DMS114 treated with DMSO at 0.1 percent for 48 hours (cell line): ENCODE results near the gene AGAP3.

Experiments used
- DNase-seq: peaks from one replicate; lab custom pipeline; 2025; ENCODE audit not compliant: unreplicated experiment; lab: John Stamatoyannopoulos, UW

Gene AGAP3

GRCh38 chr7:151134743-151135524, 48.7 kb downstream of the AGAP3 start:
- DNase-seq: no peak

GRCh38 chr7:151135525-151135845, 49.2 kb downstream of the AGAP3 start:
- no peak for DNase-seq

DNA sequence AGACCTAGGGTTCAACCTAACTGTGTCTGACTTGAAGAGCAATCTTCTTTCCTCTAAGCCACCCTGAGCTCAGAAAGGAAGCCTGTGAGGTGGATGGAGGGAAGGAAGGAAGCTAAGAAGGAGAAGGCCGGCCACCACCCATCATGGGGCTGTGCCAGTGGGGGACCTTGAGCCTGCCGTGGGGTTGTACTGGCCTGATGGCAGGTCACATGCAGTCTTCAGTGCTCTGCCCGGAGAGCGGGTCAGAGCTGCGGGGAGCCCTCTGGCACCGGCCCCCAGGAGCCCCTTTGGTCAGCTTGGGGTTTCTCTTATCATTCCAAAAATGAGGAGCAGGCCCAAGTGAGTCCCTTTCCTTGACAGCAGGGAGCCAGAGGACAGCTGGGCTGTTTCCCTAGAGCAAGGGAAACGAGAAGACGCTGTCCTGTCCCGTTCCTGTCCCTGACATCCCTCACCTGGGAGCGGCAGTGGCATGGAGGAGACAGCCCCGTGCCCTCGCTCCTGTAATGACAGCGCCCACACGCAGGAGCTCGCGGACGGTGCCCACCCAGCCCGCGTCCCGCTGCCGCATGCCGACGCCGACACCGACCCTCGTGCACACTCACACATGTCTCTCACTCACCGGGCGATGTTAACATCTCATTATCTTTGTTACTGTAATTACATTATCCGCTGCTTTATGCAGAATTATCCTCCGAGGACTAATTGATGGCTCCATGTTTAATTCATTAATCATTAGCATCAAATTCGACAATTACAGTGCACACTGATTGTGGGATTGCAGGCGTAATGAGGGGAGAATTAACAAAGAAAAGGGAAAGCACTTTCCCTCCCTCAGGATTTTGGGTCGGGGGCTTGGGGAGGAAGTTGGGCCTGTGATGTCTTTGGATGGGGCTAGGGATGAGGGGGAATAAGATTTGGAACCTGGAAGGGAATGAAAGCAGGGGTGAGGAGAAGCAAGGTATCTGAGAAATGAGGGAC, 49.9 kb downstream of the AGAP3 start:
- no peak for DNase-seq

- DNase-seq: no peak
Measured at GRCh38 chr7:151137076-151137675, 50.9 kb downstream of the AGAP3 start.

- DNase-seq: no peak
Measured at GRCh38 chr7:151137791-151138152, 51.5 kb downstream of the AGAP3 start.

DNA sequence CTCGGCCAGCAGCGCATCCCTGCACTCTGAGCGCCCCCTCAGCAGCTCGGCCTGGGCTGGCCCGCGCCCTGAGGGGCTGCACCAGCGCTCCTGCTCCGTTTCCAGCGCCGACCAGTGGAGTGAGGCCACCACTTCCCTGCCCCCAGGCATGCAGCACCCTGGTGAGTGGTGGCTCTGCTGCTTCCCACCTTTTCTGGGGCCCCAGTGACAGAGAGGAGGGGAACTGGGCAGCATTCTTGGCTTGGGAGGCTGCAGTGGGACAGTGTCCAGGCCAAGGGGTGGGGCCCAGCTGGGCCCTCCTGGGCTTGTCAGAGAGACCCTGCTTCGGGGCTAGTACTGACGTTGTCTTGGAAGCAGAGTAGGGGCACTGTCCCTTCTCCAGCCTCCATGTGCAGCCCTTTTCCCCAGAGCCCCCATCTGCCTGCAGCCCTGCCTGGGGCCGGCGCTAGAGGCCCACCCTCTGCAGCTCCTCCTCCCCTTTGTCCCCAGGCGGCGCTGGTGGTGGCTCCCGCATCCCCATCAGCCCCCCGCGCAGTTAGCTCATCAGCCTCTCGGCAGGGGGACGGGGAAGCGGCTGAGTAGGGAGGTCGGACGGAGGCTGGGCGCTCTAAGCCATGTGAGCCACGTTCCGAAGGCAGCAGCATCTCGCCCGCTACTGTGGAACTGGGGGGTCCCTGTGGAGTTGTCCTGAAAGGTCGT, 52.0 kb downstream of the AGAP3 start:
- no peak for DNase-seq

- DNase-seq: no peak
Measured at GRCh38 chr7:151139071-151139790, 53.0 kb downstream of the AGAP3 start.

- DNase-seq: no peak
Measured at GRCh38 chr7:151139791-151140190, 53.5 kb downstream of the AGAP3 start.

- no peak for DNase-seq
Measured at GRCh38 chr7:151140826-151141225, 54.6 kb downstream of the AGAP3 start.

DNA sequence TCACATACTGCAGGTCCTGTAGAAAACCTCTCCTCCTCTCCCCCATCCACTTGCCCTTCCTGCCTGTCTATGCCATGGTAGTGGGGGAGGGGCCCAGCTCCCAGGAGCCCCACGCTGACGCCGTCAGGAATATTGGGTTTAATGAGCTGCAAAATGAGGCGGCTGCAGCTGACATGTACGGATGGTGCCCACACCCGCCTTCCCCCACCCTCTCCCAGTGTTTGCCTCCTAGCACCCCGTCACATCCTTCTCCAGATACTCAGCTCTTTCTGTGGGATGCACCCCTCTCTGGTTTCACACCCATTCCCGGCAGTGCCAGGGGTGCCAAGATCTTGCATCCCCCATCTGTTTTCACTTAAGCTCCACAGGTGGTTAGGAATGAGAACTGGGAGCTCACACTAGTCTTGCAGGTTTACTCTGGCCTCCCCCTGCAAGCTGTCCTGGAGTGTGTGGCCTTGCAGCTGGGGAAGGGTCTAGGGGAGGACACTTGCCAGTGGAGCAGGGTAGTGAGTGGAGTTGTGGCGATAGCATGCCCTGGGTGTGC, 55.1 kb downstream of the AGAP3 start:
- DNase-seq: no peak

- DNase-seq: no peak
Measured at GRCh38 chr7:151141855-151142685, 55.8 kb downstream of the AGAP3 start.

GRCh38 chr7:151142686-151143040, 56.4 kb downstream of the AGAP3 start:
- no peak for DNase-seq

GRCh38 chr7:151143261-151144015, 57.2 kb downstream of the AGAP3 start:
- no peak for DNase-seq

GRCh38 chr7:151144387-151144786, 58.1 kb downstream of the AGAP3 start:
- no peak for DNase-seq

- no peak for DNase-seq
Measured at GRCh38 chr7:151146761-151147160, 60.5 kb downstream of the AGAP3 start.

- DNase-seq: no peak
Measured at GRCh38 chr7:151148319-151149259, 62.3 kb downstream of the AGAP3 start.

DNA sequence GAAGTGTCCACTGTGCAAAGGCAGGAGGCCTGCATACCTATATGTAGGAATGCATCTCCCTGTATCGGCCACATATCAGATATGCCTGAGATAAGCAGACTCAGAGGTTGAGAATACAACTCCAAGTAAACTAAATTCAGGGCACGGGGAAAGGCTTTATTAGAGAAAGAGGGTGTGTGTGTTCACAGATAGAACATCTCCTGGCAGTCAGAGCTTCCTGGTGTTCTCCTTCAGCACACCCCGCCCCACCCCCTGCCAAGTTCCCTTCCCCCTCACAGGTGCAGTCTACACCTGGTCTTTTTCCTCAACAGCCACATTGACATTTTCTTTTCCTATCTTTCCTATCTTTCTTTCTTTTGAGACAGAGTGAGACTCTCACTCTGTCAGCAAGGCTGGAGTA, 64.1 kb downstream of the AGAP3 start:
- no peak for DNase-seq
